HepG2 (cell line): Measurements from ENCODE around the gene DNAJC9. TPM values are rescaled to one million over a fixed set of nuclear protein-coding genes. Genes with fewer than 3 reads are reported as not detected.

Source experiments
- GATAD1 ChIP-seq: IDR thresholded peaks from 2 replicates; pipeline ENCODE4 v1.6.1; 2016; ENCODE audit warnings: missing genetic modification reagents, missing compliant biosample characterization
- GLI4 ChIP-seq: sonication (generic); formaldehyde crosslinking; IDR thresholded peaks from 2 replicates; pipeline ENCODE4 v1.5.1; 2020; ENCODE audit warnings: missing genetic modification reagents, mild to moderate bottlenecking, moderate library complexity, borderline replicate concordance
- GPN1 ChIP-seq: sonication (generic); formaldehyde crosslinking; IDR thresholded peaks from 2 replicates; pipeline ENCODE4 v1.5.1; 2020; ENCODE audit warnings: missing genetic modification reagents, borderline replicate concordance
- HOXA9 ChIP-seq: sonication (generic); formaldehyde crosslinking; IDR thresholded peaks from 2 replicates; pipeline ENCODE4 v1.8.1; 2022; ENCODE audit warnings: missing genetic modification reagents, mild to moderate bottlenecking, moderate library complexity, borderline replicate concordance
- HOXD1 ChIP-seq: sonication (generic); formaldehyde crosslinking; IDR thresholded peaks from 2 replicates; pipeline ENCODE4 v1.5.0; 2020; ENCODE audit warnings: missing genetic modification reagents
- KAT7 ChIP-seq: IDR thresholded peaks from 2 replicates; pipeline ENCODE4 v1.6.1; 2018; ENCODE audit warnings: borderline replicate concordance, missing compliant biosample characterization
- MBNL3 ChIP-seq: fragments of 250-450 bp; sonication (Bioruptor Pico); conservative IDR thresholded peaks from 2 replicates; pipeline ENCODE4 v1.8.0; 2022; ENCODE audit warnings: mild to moderate bottlenecking, inconsistent platforms
- PAWR ChIP-seq: sonication (generic); formaldehyde crosslinking; IDR thresholded peaks from 2 replicates; pipeline ENCODE4 v1.4.0; 2020; ENCODE audit warnings: missing genetic modification reagents, mild to moderate bottlenecking, borderline replicate concordance
- PTBP1 ChIP-seq: fragments of 200-400 bp; formaldehyde crosslinking; IDR thresholded peaks from 2 replicates; pipeline ENCODE4 v1.6.1; 2018; ENCODE audit warnings: low read length, low read depth; ENCODE audit not compliant: poor library complexity, severe bottlenecking
- RELA ChIP-seq: sonication (generic); formaldehyde crosslinking; IDR thresholded peaks from 2 replicates; pipeline ENCODE4 v1.4.0; 2020; ENCODE audit warnings: missing genetic modification reagents
- RNF2 ChIP-seq: fragments of 450-650 bp; conservative IDR thresholded peaks from 2 replicates; pipeline ENCODE4 v1.6.1; 2016; ENCODE audit warnings: low read depth
- RXRB ChIP-seq: IDR thresholded peaks from 2 replicates; pipeline ENCODE4 v1.6.1; 2016; ENCODE audit warnings: borderline replicate concordance, missing genetic modification reagents, missing compliant biosample characterization
- SIN3B ChIP-seq: fragments of 150-350 bp; IDR thresholded peaks from 2 replicates; pipeline ENCODE4 v1.6.1; 2014; ENCODE audit warnings: low read length
- SIX1 ChIP-seq: sonication (generic); formaldehyde crosslinking; IDR thresholded peaks from 2 replicates; pipeline ENCODE4 v1.4.0; 2020; ENCODE audit warnings: missing genetic modification reagents, borderline replicate concordance
- SMARCC2 ChIP-seq: fragments of 450-650 bp; IDR thresholded peaks from 2 replicates; pipeline ENCODE4 v1.6.1; 2017; ENCODE audit warnings: antibody characterized with exemption, mild to moderate bottlenecking
- SMARCE1 ChIP-seq: fragments of 450-650 bp; IDR thresholded peaks from 2 replicates; pipeline ENCODE4 v1.6.1; 2017; ENCODE audit warnings: borderline replicate concordance
- SP2 ChIP-seq: sonication (generic); formaldehyde crosslinking; IDR thresholded peaks from 2 replicates; pipeline ENCODE4 v1.5.1; 2020; ENCODE audit warnings: mild to moderate bottlenecking, missing genetic modification reagents
- ZNF20 ChIP-seq: sonication (generic); formaldehyde crosslinking; IDR thresholded peaks from 2 replicates; pipeline ENCODE4 v1.4.0; 2020; ENCODE audit warnings: mild to moderate bottlenecking, moderate library complexity, missing genetic modification reagents
- ZNF260 ChIP-seq: sonication (generic); formaldehyde crosslinking; IDR thresholded peaks from 2 replicates; pipeline ENCODE4 v1.4.0; 2020; ENCODE audit warnings: missing genetic modification reagents, low read depth, mild to moderate bottlenecking, borderline replicate concordance
- ZNF335 ChIP-seq: sonication (generic); formaldehyde crosslinking; IDR thresholded peaks from 2 replicates; pipeline ENCODE4 v1.4.0; 2020; ENCODE audit warnings: missing genetic modification reagents
- ZNF383 ChIP-seq: sonication (generic); formaldehyde crosslinking; IDR thresholded peaks from 2 replicates; pipeline ENCODE4 v1.4.0; 2020; ENCODE audit warnings: missing genetic modification reagents, mild to moderate bottlenecking, borderline replicate concordance
- ZNF446 ChIP-seq: sonication (generic); formaldehyde crosslinking; IDR thresholded peaks from 2 replicates; pipeline ENCODE4 v1.5.0; 2020; ENCODE audit warnings: mild to moderate bottlenecking, missing genetic modification reagents
- ZNF543 ChIP-seq: sonication (generic); formaldehyde crosslinking; IDR thresholded peaks from 2 replicates; pipeline ENCODE4 v1.4.0; 2020; ENCODE audit warnings: mild to moderate bottlenecking, missing genetic modification reagents
- ZNF563 ChIP-seq: sonication (generic); formaldehyde crosslinking; IDR thresholded peaks from 2 replicates; pipeline ENCODE4 v1.8.0; 2022; ENCODE audit warnings: mild to moderate bottlenecking, moderate library complexity, missing genetic modification reagents
- ZNF564 ChIP-seq: sonication (generic); formaldehyde crosslinking; IDR thresholded peaks from 2 replicates; pipeline ENCODE4 v1.8.1; 2023; ENCODE audit warnings: mild to moderate bottlenecking, missing genetic modification reagents
- ZNF660 ChIP-seq: sonication (generic); formaldehyde crosslinking; IDR thresholded peaks from 2 replicates; pipeline ENCODE4 v1.5.1; 2020; ENCODE audit warnings: mild to moderate bottlenecking, low read depth, missing genetic modification reagents, borderline replicate concordance
- ZNF749 ChIP-seq: sonication (generic); formaldehyde crosslinking; IDR thresholded peaks from 2 replicates; pipeline ENCODE4 v1.8.0; 2022; ENCODE audit warnings: mild to moderate bottlenecking, missing genetic modification reagents, moderate library complexity, borderline replicate concordance
- ZNF784 ChIP-seq: sonication (generic); formaldehyde crosslinking; IDR thresholded peaks from 2 replicates; pipeline ENCODE4 v1.5.1; 2020; ENCODE audit warnings: missing genetic modification reagents, mild to moderate bottlenecking, borderline replicate concordance
- polyA plus RNA-seq, 8 experiments: library from polyadenylated mRNA; depleted of rRNA in 3 of 8; stranded (reverse) in 7 of 8; unstranded in 1 of 8; fragments of >200 nt; fragmentation: Illumina TruSeq in 4 of 8; extraction: Trizol in 4 of 8; gene quantifications; 2 replicates each; pipeline versions ENCODE4 v1.2.1 to v1.2.3, GENCODE V29; 2011 to 2016; ENCODE audit warnings: low read depth in 4 of 8, missing spikeins in 1 of 8, mixed read lengths in 1 of 8; ENCODE audit not compliant: insufficient read depth in 1 of 8
- total RNA-seq, 5 experiments: library from RNA; depleted of rRNA; stranded (reverse); fragments of >200 nt; fragmentation: Illumina TruSeq; extraction: Trizol; gene quantifications; 2 replicates each; pipeline ENCODE4 v1.2.3, GENCODE V29; 2016; ENCODE audit warnings: low read depth in 1 of 5
- TF ChIP-seq, protein P1 (sequence below): sonication (generic); formaldehyde crosslinking; IDR thresholded peaks from 2 replicates; pipeline ENCODE4 v1.5.0; 2020; ENCODE audit warnings: mild to moderate bottlenecking, missing genetic modification reagents

DNAJC9 gene
- total and polyA plus RNA-seq, 2 of the 13 experiments (the other 11 are each of a cell fraction or from before 2014, with no cell fraction given): 15.9 to 60.3 TPM

DNA sequence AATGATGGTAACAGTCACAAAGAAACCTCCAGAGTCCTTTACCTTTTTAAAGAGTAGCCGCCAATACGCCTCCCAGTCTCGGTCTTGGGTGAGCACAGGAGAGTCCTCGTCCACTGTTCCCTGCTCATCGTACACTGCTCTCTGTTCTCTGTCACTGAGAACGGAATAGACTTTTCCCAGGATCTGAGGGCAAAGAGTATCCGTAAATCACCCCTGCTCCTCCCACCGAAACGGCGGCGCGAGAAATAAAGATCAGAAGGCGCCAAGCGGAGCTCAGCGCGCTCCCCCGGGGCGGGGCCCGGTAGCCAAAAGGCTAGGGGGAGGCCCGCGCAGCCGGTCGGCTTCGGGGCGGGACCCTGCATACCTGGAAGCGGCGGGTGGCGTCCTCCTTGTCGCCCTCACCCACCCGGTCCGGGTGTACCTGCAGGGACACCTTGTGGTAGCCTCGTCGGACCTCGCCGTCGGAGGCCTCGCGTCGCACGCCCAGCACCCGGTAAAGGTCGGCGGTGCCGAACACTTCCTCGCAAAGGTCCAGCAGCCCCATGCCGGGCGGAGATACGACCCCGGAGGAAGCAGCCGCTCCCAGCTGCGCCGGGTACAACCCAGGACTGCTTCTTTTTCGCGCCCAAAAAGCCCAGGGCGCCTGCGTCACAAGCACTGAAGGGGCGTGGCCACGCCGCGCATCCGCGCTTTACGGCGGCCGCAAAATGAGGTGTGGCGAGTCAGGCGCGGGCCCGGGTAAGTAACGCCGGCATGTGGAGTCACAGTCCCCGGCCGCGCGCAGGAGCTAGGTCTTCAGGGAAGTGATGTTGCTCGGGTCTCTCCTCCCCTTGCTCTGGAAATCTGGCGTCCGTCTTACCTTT lies at the start of gene DNAJC9 (continued):
- TF ChIP-seq ZNF564 (CRISPR knock-in tag) (peak; percentile 89), PAWR (CRISPR knock-in tag) (no peak), GATAD1 (CRISPR knock-in tag) (peak; percentile 95), HOXA9 (CRISPR knock-in tag) (peak; percentile 92; the same call in 1 of the 2 replicates), ZNF446 (no peak), RELA (CRISPR knock-in tag) (no peak), GPN1 (CRISPR knock-in tag) (peak; percentile 19; the same call in 1 of the 2 replicates), ZNF335 (CRISPR knock-in tag) (no peak), SP2 (no peak), ZNF383 (CRISPR knock-in tag) (peak; percentile 94), PTBP1 (peak; percentile 29), SMARCE1 (no peak), GLI4 (0 out of 2 replicates have a peak, but pooled peaks have one; percentile 57), ZNF749 (CRISPR knock-in tag) (peak; percentile 97), ZNF20 (CRISPR knock-in tag) (no peak), RNF2 (peak; percentile 58; the same call in 1 of the 2 replicates), ZNF543 (CRISPR knock-in tag) (peak; percentile 91), SIX1 (no peak), SIN3B (peak; percentile 71), KAT7 (0 out of 2 replicates have a peak, but pooled peaks have one; percentile 41), ZNF784 (CRISPR knock-in tag) (peak; percentile 88), ZNF660 (CRISPR knock-in tag) (no peak), ZNF260 (CRISPR knock-in tag) (no peak), HOXD1 (CRISPR knock-in tag) (peak; percentile 48; the same call in 1 of the 2 replicates), ZNF563 (CRISPR knock-in tag) (no peak), RXRB (CRISPR knock-in tag) (peak; percentile 46; the same call in 1 of the 2 replicates), SMARCC2 (no peak), MBNL3 (CRISPR knock-in tag) (no peak)
- TF ChIP-seq, protein P1, sequence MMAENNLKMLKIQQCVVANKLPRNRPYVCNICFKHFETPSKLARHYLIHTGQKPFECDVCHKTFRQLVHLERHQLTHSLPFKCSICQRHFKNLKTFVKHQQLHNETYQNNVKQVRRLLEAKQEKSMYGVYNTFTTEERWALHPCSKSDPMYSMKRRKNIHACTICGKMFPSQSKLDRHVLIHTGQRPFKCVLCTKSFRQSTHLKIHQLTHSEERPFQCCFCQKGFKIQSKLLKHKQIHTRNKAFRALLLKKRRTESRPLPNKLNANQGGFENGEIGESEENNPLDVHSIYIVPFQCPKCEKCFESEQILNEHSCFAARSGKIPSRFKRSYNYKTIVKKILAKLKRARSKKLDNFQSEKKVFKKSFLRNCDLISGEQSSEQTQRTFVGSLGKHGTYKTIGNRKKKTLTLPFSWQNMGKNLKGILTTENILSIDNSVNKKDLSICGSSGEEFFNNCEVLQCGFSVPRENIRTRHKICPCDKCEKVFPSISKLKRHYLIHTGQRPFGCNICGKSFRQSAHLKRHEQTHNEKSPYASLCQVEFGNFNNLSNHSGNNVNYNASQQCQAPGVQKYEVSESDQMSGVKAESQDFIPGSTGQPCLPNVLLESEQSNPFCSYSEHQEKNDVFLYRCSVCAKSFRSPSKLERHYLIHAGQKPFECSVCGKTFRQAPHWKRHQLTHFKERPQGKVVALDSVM: peak; percentile 63; the same call in 1 of the 2 replicates
